DND-41 (cell line): ENCODE results near the gene PIEZO2.

ENCODE experiments used
- CTCF ChIP-seq: IDR thresholded peaks from 2 replicates; pipeline ENCODE4 v1.5.1; 2012; ENCODE audit warnings: borderline replicate concordance, low read length, moderate library complexity, mild to moderate bottlenecking; ENCODE audit not compliant: poor library complexity, severe bottlenecking; ENCODE audit errors: extremely low read depth
- EZH2 ChIP-seq: IDR thresholded peaks from 3 replicates; pipeline ENCODE4 v1.6.1; 2012; ENCODE audit warnings: borderline replicate concordance, low read depth, mild to moderate bottlenecking, moderate library complexity, low read length, inconsistent platforms; ENCODE audit not compliant: severe bottlenecking

GRCh38 chr18:10660179-10660884 lies 489.0 kb downstream of the PIEZO2 start:
- TF ChIP-seq CTCF: no peak
- TF ChIP-seq EZH2: no peak
